T1000 (cell line): Measurements from ENCODE around the gene PCDH17.

Experiments used
- DNase-seq: peaks from one replicate; lab custom pipeline; 2025; ENCODE audit warnings: mixed read lengths; lab: John Stamatoyannopoulos, UW

Gene PCDH17

GRCh38 chr13:57631596-57632275, at the start of gene PCDH17:
PCDH17 (plus strand) TSS chr13:57631744; CDS start chr13:57632547, 803 bp downstream.
- DNase-seq: no peak

GRCh38 chr13:57582032-57582431, 49.5 kb upstream of the PCDH17 start:
- DNase-seq: no peak

GRCh38 chr13:57583529-57583928, 48.0 kb upstream of the PCDH17 start:
- DNase-seq: no peak

GRCh38 chr13:57588639-57589038, 42.9 kb upstream of the PCDH17 start:
- no peak for DNase-seq

- no peak for DNase-seq
These were observed 35.8 kb upstream of the PCDH17 start for GRCh38 chr13:57595775-57596174.

- no peak for DNase-seq
These were observed 30.0 kb upstream of the PCDH17 start for GRCh38 chr13:57601536-57601935.

GRCh38 chr13:57604442-57604841, 27.1 kb upstream of the PCDH17 start:
- no peak for DNase-seq

GRCh38 chr13:57611969-57612368, 19.6 kb upstream of the PCDH17 start:
- no peak for DNase-seq

GRCh38 chr13:57612568-57612967, 19.0 kb upstream of the PCDH17 start:
- DNase-seq: no peak

- no peak for DNase-seq
These were observed 6.7 kb upstream of the PCDH17 start for GRCh38 chr13:57624565-57625435.

- no peak for DNase-seq
These were observed 3.9 kb upstream of the PCDH17 start for GRCh38 chr13:57627663-57628062.

- DNase-seq: no peak
These were observed 2.1 kb upstream of the PCDH17 start for GRCh38 chr13:57629391-57629804.

GRCh38 chr13:57629821-57630235, 1.7 kb upstream of the PCDH17 start:
- peak; percentile 86 for DNase-seq

- peak; percentile 10 for DNase-seq
These were observed 616 bp upstream of the PCDH17 start for GRCh38 chr13:57630661-57631595.

- DNase-seq: no peak
These were observed 964 bp downstream of the PCDH17 start for GRCh38 chr13:57632276-57633140.

- DNase-seq: no peak
These were observed 1.8 kb downstream of the PCDH17 start for GRCh38 chr13:57633141-57633949.

- DNase-seq: no peak
These were observed 2.6 kb downstream of the PCDH17 start for GRCh38 chr13:57633950-57634838.

GRCh38 chr13:57634839-57635165, 3.3 kb downstream of the PCDH17 start:
- DNase-seq: no peak

GRCh38 chr13:57635541-57636085, 4.1 kb downstream of the PCDH17 start:
- DNase-seq: no peak
